DOHH2 (cell line): Measurements from ENCODE around the gene NME1.
A peak's percentile ranks its signal among the peaks of the same experiment; 100 is the strongest.

ENCODE experiments used
- H3F3A ChIP-seq: fragments of 200-600 bp; sonication (generic), shearing (Covaris generic); 2 replicates; pipeline ENCODE4 v1.6.0; 2016; ENCODE audit warnings: antibody characterized with exemption, mild to moderate bottlenecking; ENCODE audit not compliant: control insufficient read depth, insufficient read depth
- H3K27ac ChIP-seq: fragments of 200-600 bp; sonication (generic); 2 replicates; pipeline ENCODE4 v1.5.1; 2014; ENCODE audit warnings: low read depth, mild to moderate bottlenecking, low read length, moderate library complexity
- H3K27me3 ChIP-seq: fragments of 200-600 bp; sonication (generic); 2 replicates; pipeline ENCODE4 v1.6.1; 2014; ENCODE audit warnings: mild to moderate bottlenecking, low read length, mixed read lengths; ENCODE audit not compliant: control insufficient read depth
- H3K36me3 ChIP-seq: fragments of 200-600 bp; sonication (generic); 2 replicates; pipeline ENCODE4 v1.6.1; 2014; ENCODE audit warnings: mild to moderate bottlenecking, low read length, moderate library complexity, mixed read lengths; ENCODE audit not compliant: control insufficient read depth
- H3K4me1 ChIP-seq: fragments of 200-600 bp; sonication (generic); 2 replicates; pipeline ENCODE4 v1.6.1; 2014; ENCODE audit warnings: mild to moderate bottlenecking, low read length, mixed read lengths; ENCODE audit not compliant: control insufficient read depth
- H3K4me2 ChIP-seq: fragments of 200-600 bp; sonication (generic); 2 replicates; pipeline ENCODE4 v1.6.0; 2014; ENCODE audit warnings: mild to moderate bottlenecking, low read length, moderate library complexity
- H3K4me3 ChIP-seq: fragments of 200-600 bp; sonication (generic); 2 replicates; pipeline ENCODE4 v1.5.1; 2014; ENCODE audit warnings: mild to moderate bottlenecking, low read length, mixed read lengths
- H3K79me2 ChIP-seq: fragments of 200-600 bp; sonication (generic); 2 replicates; pipeline ENCODE4 v1.6.1; 2014; ENCODE audit warnings: mild to moderate bottlenecking, low read length, mixed read lengths; ENCODE audit not compliant: control insufficient read depth
- H3K9me2 ChIP-seq: fragments of 200-600 bp; sonication (generic); replicated peaks from 2 replicates; pipeline ENCODE4 v1.6.1; 2014; ENCODE audit warnings: mild to moderate bottlenecking, low read length, mixed read lengths; ENCODE audit not compliant: control insufficient read depth
- H3K9me3 ChIP-seq: fragments of 200-600 bp; sonication (generic); 2 replicates; pipeline ENCODE4 v1.6.1; 2014; ENCODE audit warnings: antibody characterized with exemption, low read length, mixed read lengths; ENCODE audit not compliant: control insufficient read depth, insufficient read depth
- H4K20me1 ChIP-seq: fragments of 200-600 bp; sonication (generic); 2 replicates; pipeline ENCODE4 v1.6.0; 2014; ENCODE audit warnings: low read depth, mild to moderate bottlenecking, antibody characterized with exemption, low read length, moderate library complexity; ENCODE audit not compliant: control insufficient read depth, insufficient read depth
- CTCF ChIP-seq: fragments of 200-600 bp; sonication (generic); IDR thresholded peaks from one replicate; pipeline ENCODE4 v1.5.1; 2014; ENCODE audit warnings: antibody characterized with exemption, mild to moderate bottlenecking, low read depth, low read length; ENCODE audit not compliant: poor library complexity, severe bottlenecking
- EZH2phosphoT487 ChIP-seq: fragments of 200-600 bp; sonication (generic); IDR thresholded peaks from 2 replicates; pipeline ENCODE4 v1.6.1; 2017; ENCODE audit warnings: borderline replicate concordance, mild to moderate bottlenecking, antibody characterized with exemption, low read length, moderate library complexity, mixed read lengths

Gene NME1

DNA sequence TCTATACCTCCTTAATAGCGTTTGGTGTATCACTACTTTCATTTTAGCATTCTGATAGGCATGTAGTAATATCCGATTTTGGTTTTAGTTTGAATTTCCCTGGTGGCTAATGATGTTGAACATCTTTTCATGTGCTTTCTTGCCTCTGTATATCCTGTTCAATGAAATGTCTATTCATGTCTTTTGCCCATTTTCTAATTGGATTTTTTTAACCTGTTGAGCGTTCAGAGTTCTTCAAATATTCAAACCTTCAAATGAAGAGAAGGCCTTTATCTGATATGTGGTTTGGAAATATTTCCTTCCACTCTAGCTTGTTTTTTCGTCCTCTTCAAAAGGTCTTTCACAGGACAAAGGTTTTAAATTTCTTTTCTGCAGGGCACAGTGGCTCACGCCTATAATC lies 2.4 kb upstream of the NME1 start:
- Histone ChIP-seq H3K9me2 (no peaks in the 10 kb centered on the region), H3K79me2 (peaks cover 26% of the 10 kb centered on the region), H3K4me1 (peaks cover 21% of the 10 kb centered on the region), H3F3A (no peaks in the 10 kb centered on the region), H3K36me3 (peaks cover 22% of the 10 kb centered on the region), H4K20me1 (no peaks in the 10 kb centered on the region), H3K27me3 (no peaks in the 10 kb centered on the region), H3K9me3 (no peaks in the 10 kb centered on the region), H3K4me3 (no peak overlapping the region), H3K4me2 (no peak overlapping the region), H3K27ac (no peak overlapping the region)
- TF ChIP-seq EZH2phosphoT487, result no peak
- TF ChIP-seq CTCF, result no peak

DNA sequence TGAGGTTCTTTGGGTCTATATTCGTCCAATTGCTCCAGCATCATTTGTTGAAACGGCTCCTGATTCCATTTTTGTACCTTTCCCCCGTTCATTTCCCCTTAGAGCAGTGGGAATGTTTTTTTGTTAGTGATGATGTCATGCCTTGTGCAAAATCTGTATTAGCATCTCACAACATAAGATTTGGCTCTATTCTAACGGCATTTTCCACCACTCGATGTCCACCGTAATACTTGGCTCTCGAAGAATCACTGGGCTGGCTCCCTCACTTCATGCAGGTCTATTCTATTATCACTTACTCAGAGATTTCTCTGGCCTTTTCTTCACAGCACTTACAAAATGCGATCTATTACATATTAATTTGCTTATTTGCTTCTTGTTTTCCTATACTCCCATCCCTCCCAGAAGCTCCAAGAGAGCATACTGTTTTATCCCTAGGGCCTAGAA lies 571 bp upstream of the NME1 start:
- peak overlapping the region; percentile 66 for H3K4me2 ChIP-seq
- peaks cover 3% of the 10 kb centered on the region for H4K20me1 ChIP-seq
- H3K9me2 ChIP-seq, result no peaks in the 10 kb centered on the region
- peaks cover 44% of the 10 kb centered on the region for H3K79me2 ChIP-seq
- H3K4me3 ChIP-seq, result peak overlapping the region; percentile 59
- H3K9me3 ChIP-seq, result no peaks in the 10 kb centered on the region
- no peaks in the 10 kb centered on the region for H3F3A ChIP-seq
- H3K27me3 ChIP-seq, result no peaks in the 10 kb centered on the region
- H3K4me1 ChIP-seq, result peaks cover 23% of the 10 kb centered on the region
- H3K36me3 ChIP-seq, result peaks cover 41% of the 10 kb centered on the region
- H3K27ac ChIP-seq, result peak overlapping the region; percentile 48
- TF ChIP-seq EZH2phosphoT487 (no peak), CTCF (no peak)

- Histone ChIP-seq H3K27ac (peak overlapping the region; percentile 36), H3K4me2 (peak overlapping the region; percentile 61), H3F3A (no peaks in the 10 kb centered on the region), H3K36me3 (peaks cover 55% of the 10 kb centered on the region), H3K27me3 (no peaks in the 10 kb centered on the region), H3K4me1 (peaks cover 23% of the 10 kb centered on the region), H3K9me3 (no peaks in the 10 kb centered on the region), H3K79me2 (peaks cover 58% of the 10 kb centered on the region), H3K4me3 (peak overlapping the region; percentile 78), H3K9me2 (no peaks in the 10 kb centered on the region), H4K20me1 (peaks cover 3% of the 10 kb centered on the region)
- TF ChIP-seq EZH2phosphoT487 (no peak), CTCF (no peak)
Observed at GRCh38 chr17:51154176-51154575, 817 bp downstream of the NME1 start.

- peaks cover 23% of the 10 kb centered on the region for H3K4me1 ChIP-seq
- TF ChIP-seq EZH2phosphoT487, result no peak
- no peak for TF ChIP-seq CTCF
- peaks cover 65% of the 10 kb centered on the region for H3K36me3 ChIP-seq
- peak overlapping the region; percentile 78 for H3K4me3 ChIP-seq
- no peaks in the 10 kb centered on the region; the same call in 1 of the 2 replicates for H3F3A ChIP-seq
- peaks cover 65% of the 10 kb centered on the region for H3K79me2 ChIP-seq
- H3K27me3 ChIP-seq, result no peaks in the 10 kb centered on the region
- no peaks in the 10 kb centered on the region for H3K9me3 ChIP-seq
- peak overlapping the region; percentile 61 for H3K4me2 ChIP-seq
- peaks cover 3% of the 10 kb centered on the region for H4K20me1 ChIP-seq
- no peak overlapping the region for H3K27ac ChIP-seq
- no peaks in the 10 kb centered on the region for H3K9me2 ChIP-seq
Observed at GRCh38 chr17:51155416-51155815, 2.1 kb downstream of the NME1 start.
